ENCODE data around the gene ABHD17C.

- no peak for TF ChIP-seq POLR2A (IDR thresholded peaks at IDR 0.05)
- TF ChIP-seq CTCF (IDR thresholded peaks at IDR 0.05) = no peak
Measured at GRCh38 chr15:80730926-80731325, 35.8 kb downstream of the ABHD17C start.
